Measurements from ENCODE around the gene OR4A15. TPM values are rescaled to one million over a fixed set of nuclear protein-coding genes. Genes with fewer than 3 reads are reported as not detected.

Gene OR4A15
- not detected for total RNA-seq
- polyA plus RNA-seq (2013, experiment 1 of 2) = not detected
- not detected for polyA plus RNA-seq (2013, experiment 2 of 2)
- long read RNA-seq, experiment 1 = 0 reads
- long read RNA-seq, experiment 2 = 0 reads
- long read RNA-seq, experiment 3 = 0 reads
- long read RNA-seq, experiment 4 = 0 reads

- H3K9me3 Mint-ChIP-seq = peaks cover 77% of the 10 kb centered on the region
- 55 to 63% methylated on average over 3 to 4 of the region's 4 CpGs for WGBS, 2 experiments (ENCODE audit: insufficient coverage in 1 of 2, insufficient read length in 1 of 2)
- H3K36me3 Mint-ChIP-seq (ENCODE audit: low read depth) = no peaks in the 10 kb centered on the region
These were observed at the start of gene OR4A15 for GRCh38 chr11:55367674-55368073. Gene OR4A15, plus strand, starts transcription at chr11:55367974. Its CDS starts 0 bp downstream, at chr11:55367974.

GRCh38 chr11:55324500-55324899 lies 43.3 kb upstream of the OR4A15 start:
- Histone ChIP-seq H3K27me3 (ENCODE audit: control insufficient read depth, insufficient read depth, low read length, poor library complexity, severe bottlenecking) (no peaks in the 10 kb centered on the region), H3K27ac (ENCODE audit: low read depth, low read length) (no peak overlapping the region), H3K4me3 (ENCODE audit: low read length) (no peak overlapping the region), H3K4me1 (ENCODE audit: control insufficient read depth, insufficient read depth, low read length) (no peaks in the 10 kb centered on the region), H3K9ac (ENCODE audit: extremely low read depth, low read length, poor library complexity, severe bottlenecking) (no peak overlapping the region), H3K36me3 (ENCODE audit: control insufficient read depth, insufficient read depth, low read length) (no peaks in the 10 kb centered on the region), H3K9me3 (ENCODE audit: control insufficient read depth, low read length) (peaks cover 78% of the 10 kb centered on the region)
- no peaks in the 10 kb centered on the region for H3K36me3 Mint-ChIP-seq (ENCODE audit: low read depth)
- H3K27ac Mint-ChIP-seq = no peak overlapping the region
- no peaks in the 10 kb centered on the region for H3K4me1 Mint-ChIP-seq
- TF ChIP-seq CTCF (conservative IDR thresholded peaks at IDR 0.05) = no peak
- H3K27me3 Mint-ChIP-seq (ENCODE audit: insufficient read depth) = no peaks in the 10 kb centered on the region
- H3K4me3 Mint-ChIP-seq = no peak overlapping the region
- no CpG with 5 or more reads among the region's 1 CpG for WGBS, 2 experiments (ENCODE audit: insufficient coverage in 1 of 2, insufficient read length in 1 of 2)
- no peak for DNase-seq
- H3K9me3 Mint-ChIP-seq = peaks cover 83% of the 10 kb centered on the region

More at GRCh38 chr11:55367674-55368073, at the start of gene OR4A15:
- Histone ChIP-seq H3K9ac (ENCODE audit: extremely low read depth, low read length, poor library complexity, severe bottlenecking) (no peak within 1 kb of the TSS), H3K36me3 (ENCODE audit: control insufficient read depth, insufficient read depth, low read length) (no peaks in the 10 kb centered on the region), H3K27me3 (ENCODE audit: control insufficient read depth, insufficient read depth, low read length, poor library complexity, severe bottlenecking) (no peaks in the 10 kb centered on the region), H3K27ac (ENCODE audit: low read depth, low read length) (no peak within 1 kb of the TSS), H3K4me3 (ENCODE audit: low read length) (no peak within 1 kb of the TSS), H3K9me3 (ENCODE audit: control insufficient read depth, low read length) (peaks cover 74% of the 10 kb centered on the region), H3K4me1 (ENCODE audit: control insufficient read depth, insufficient read depth, low read length) (no peaks in the 10 kb centered on the region)
- DNase-seq = no peak
- TF ChIP-seq CTCF (conservative IDR thresholded peaks at IDR 0.05) = no peak
- Mint-ChIP-seq H3K27ac (no peak within 1 kb of the TSS), H3K4me3 (no peak within 1 kb of the TSS), H3K4me1 (no peaks in the 10 kb centered on the region), H3K27me3 (ENCODE audit: insufficient read depth) (no peaks in the 10 kb centered on the region)

- H3K4me3 Mint-ChIP-seq = no peak within 1 kb of the TSS
- Histone ChIP-seq H3K27ac (ENCODE audit: low read depth, low read length) (no peak within 1 kb of the TSS), H3K36me3 (ENCODE audit: control insufficient read depth, insufficient read depth, low read length) (no peaks in the 10 kb centered on the region), H3K4me1 (ENCODE audit: control insufficient read depth, insufficient read depth, low read length) (no peaks in the 10 kb centered on the region), H3K9ac (ENCODE audit: extremely low read depth, low read length, poor library complexity, severe bottlenecking) (no peak within 1 kb of the TSS), H3K4me3 (ENCODE audit: low read length) (peak within 1 kb of the TSS; percentile 22), H3K27me3 (ENCODE audit: control insufficient read depth, insufficient read depth, low read length, poor library complexity, severe bottlenecking) (no peaks in the 10 kb centered on the region), H3K9me3 (ENCODE audit: control insufficient read depth, low read length) (peaks cover 71% of the 10 kb centered on the region)
- no peaks in the 10 kb centered on the region for H3K36me3 Mint-ChIP-seq (ENCODE audit: low read depth)
- no peaks in the 10 kb centered on the region for H3K4me1 Mint-ChIP-seq
- peaks cover 63% of the 10 kb centered on the region for H3K9me3 Mint-ChIP-seq
- H3K27me3 Mint-ChIP-seq (ENCODE audit: insufficient read depth) = no peaks in the 10 kb centered on the region
- no peak within 1 kb of the TSS for H3K27ac Mint-ChIP-seq
- no peak for DNase-seq
- WGBS, 2 experiments (ENCODE audit: insufficient coverage in 1 of 2, insufficient read length in 1 of 2) = 77% methylated on average over 3 of the region's 3 CpGs; no CpG with 5 or more reads in 1 of the 2 experiments
- no peak for TF ChIP-seq CTCF (conservative IDR thresholded peaks at IDR 0.05)
These were observed 24.9 kb upstream of the OR4A15 start, which contains the start of gene OR4A16 for GRCh38 chr11:55342901-55343300. Gene OR4A16, plus strand, starts transcription at chr11:55343201. Its CDS starts 0 bp downstream, at chr11:55343201.
